ENCODE data around the gene MRPS2.
A peak's percentile ranks its signal among the peaks of the same experiment; 100 is the strongest.

MRPS2 gene

GRCh38 chr9:135476561-135477355, 23.7 kb upstream of the MRPS2 start:
- no peak for DNase-seq (ENCODE audit: extremely low read depth, low read depth)
- no peak for TF ChIP-seq CTCF (IDR thresholded peaks at IDR 0.05; ENCODE audit: low read depth, low read length)

- no peak for DNase-seq (ENCODE audit: extremely low read depth, low read depth)
- no peak for TF ChIP-seq CTCF (IDR thresholded peaks at IDR 0.05; ENCODE audit: low read depth, low read length)
Observed at GRCh38 chr9:135478191-135478590, 22.3 kb upstream of the MRPS2 start.

GRCh38 chr9:135478829-135479468, 21.5 kb upstream of the MRPS2 start:
- TF ChIP-seq CTCF (IDR thresholded peaks at IDR 0.05; ENCODE audit: low read depth, low read length): peak; percentile 15
- DNase-seq (ENCODE audit: extremely low read depth, low read depth): no peak

- no peak for DNase-seq (ENCODE audit: extremely low read depth, low read depth)
- no peak for TF ChIP-seq CTCF (IDR thresholded peaks at IDR 0.05; ENCODE audit: low read depth, low read length)
Observed at GRCh38 chr9:135479469-135480052, 20.9 kb upstream of the MRPS2 start, which contains the start of gene PPP1R26. Gene PPP1R26, plus strand, starts transcription at chr9:135479782. Its CDS starts 4,729 bp downstream, at chr9:135484511.

- TF ChIP-seq CTCF (IDR thresholded peaks at IDR 0.05; ENCODE audit: low read depth, low read length): no peak
- DNase-seq (ENCODE audit: extremely low read depth, low read depth): no peak
Observed at GRCh38 chr9:135480071-135480939, 20.2 kb upstream of the MRPS2 start.

GRCh38 chr9:135480940-135481310, 19.6 kb upstream of the MRPS2 start:
- no peak for DNase-seq (ENCODE audit: extremely low read depth, low read depth)
- no peak for TF ChIP-seq CTCF (IDR thresholded peaks at IDR 0.05; ENCODE audit: low read depth, low read length)

Data from AG09319 (cell line).